ENCODE measurements around the gene PSMC5. TPM values are rescaled to one million over a fixed set of nuclear protein-coding genes. Genes with fewer than 3 reads are reported as not detected.

Gene PSMC5
- polyA plus RNA-seq, 1 donor from 2014 or later = 69.5 TPM

GRCh38 chr17:63809970-63810369, 17.3 kb upstream of the PSMC5 start:
- Histone ChIP-seq H3K27me3 (ENCODE audit: insufficient read depth, low read depth, low read length) (no peaks in the 10 kb centered on the region), H3F3A (ENCODE audit: insufficient read depth, low read length, poor library complexity, severe bottlenecking) (no peaks in the 10 kb centered on the region), H3K4me2 (ENCODE audit: low read length) (no peak overlapping the region), H3K9me2 (ENCODE audit: insufficient read depth, low read length) (no peaks in the 10 kb centered on the region), H3K27ac (ENCODE audit: low read length) (no peak overlapping the region), H4K20me1 (ENCODE audit: insufficient read depth) (no peaks in the 10 kb centered on the region), H3K9ac (ENCODE audit: low read length) (no peak overlapping the region), H3K4me3 (ENCODE audit: low read length) (no peak overlapping the region), H3K36me3 (ENCODE audit: insufficient read depth, low read length) (peaks cover 15% of the 10 kb centered on the region), H3K79me2 (replicated peaks; ENCODE audit: insufficient read depth, low read length) (no peaks in the 10 kb centered on the region), H3K9me3 (ENCODE audit: low read length) (no peaks in the 10 kb centered on the region), H2AFZ (ENCODE audit: low read depth, low read length) (no peak overlapping the region)
- TF ChIP-seq TAF1 (IDR thresholded peaks at IDR 0.05; ENCODE audit: low read depth) (no peak), MXI1 (conservative IDR thresholded peaks at IDR 0.05; ENCODE audit: poor library complexity, severe bottlenecking) (no peak), CTCF (IDR thresholded peaks at IDR 0.05; ENCODE audit: poor library complexity, severe bottlenecking) (no peak), EP300 (conservative IDR thresholded peaks at IDR 0.05; ENCODE audit: poor library complexity, severe bottlenecking) (no peak), SMC3 (conservative IDR thresholded peaks at IDR 0.05; ENCODE audit: poor library complexity) (no peak), POLR2AphosphoS5 (IDR thresholded peaks at IDR 0.05) (no peak), EZH2 (IDR thresholded peaks at IDR 0.05; ENCODE audit: borderline replicate concordance, insufficient read depth, low read length, poor library complexity, severe bottlenecking) (no peak), REST (IDR thresholded peaks at IDR 0.05; ENCODE audit: borderline replicate concordance) (no peak), RAD21 (conservative IDR thresholded peaks at IDR 0.05) (no peak)

- Histone ChIP-seq H3K4me2 (ENCODE audit: low read length) (no peak overlapping the region), H3F3A (ENCODE audit: insufficient read depth, low read length, poor library complexity, severe bottlenecking) (no peaks in the 10 kb centered on the region), H3K9ac (ENCODE audit: low read length) (no peak overlapping the region), H3K79me2 (replicated peaks; ENCODE audit: insufficient read depth, low read length) (no peaks in the 10 kb centered on the region), H3K4me3 (ENCODE audit: low read length) (no peak overlapping the region), H3K27me3 (ENCODE audit: insufficient read depth, low read depth, low read length) (no peaks in the 10 kb centered on the region), H3K27ac (ENCODE audit: low read length) (no peak overlapping the region), H3K36me3 (ENCODE audit: insufficient read depth, low read length) (peaks cover 43% of the 10 kb centered on the region), H3K9me2 (ENCODE audit: insufficient read depth, low read length) (no peaks in the 10 kb centered on the region), H4K20me1 (ENCODE audit: insufficient read depth) (no peaks in the 10 kb centered on the region), H3K9me3 (ENCODE audit: low read length) (no peaks in the 10 kb centered on the region), H2AFZ (ENCODE audit: low read depth, low read length) (no peak overlapping the region)
- no peak for TF ChIP-seq POLR2AphosphoS5 (IDR thresholded peaks at IDR 0.05)
- no peak for TF ChIP-seq RAD21 (conservative IDR thresholded peaks at IDR 0.05)
- TF ChIP-seq SMC3 (conservative IDR thresholded peaks at IDR 0.05; ENCODE audit: poor library complexity) = no peak
These were observed 11.1 kb upstream of the PSMC5 start for GRCh38 chr17:63816123-63816522.

GRCh38 chr17:63816669-63817068, 10.6 kb upstream of the PSMC5 start:
- Histone ChIP-seq H3F3A (ENCODE audit: insufficient read depth, low read length, poor library complexity, severe bottlenecking) (no peaks in the 10 kb centered on the region), H3K79me2 (replicated peaks; ENCODE audit: insufficient read depth, low read length) (no peaks in the 10 kb centered on the region), H2AFZ (ENCODE audit: low read depth, low read length) (no peak overlapping the region)

More at GRCh38 chr17:63816669-63817068, 10.6 kb upstream of the PSMC5 start:
- H3K9me3 ChIP-seq (ENCODE audit: low read length) = no peaks in the 10 kb centered on the region
- no peak overlapping the region for H3K4me2 ChIP-seq (ENCODE audit: low read length)
- no peaks in the 10 kb centered on the region for H4K20me1 ChIP-seq (ENCODE audit: insufficient read depth)
- TF ChIP-seq RAD21 (conservative IDR thresholded peaks at IDR 0.05) (no peak), TAF1 (IDR thresholded peaks at IDR 0.05; ENCODE audit: low read depth) (no peak), SMC3 (conservative IDR thresholded peaks at IDR 0.05; ENCODE audit: poor library complexity) (no peak), POLR2AphosphoS5 (IDR thresholded peaks at IDR 0.05) (no peak), EP300 (conservative IDR thresholded peaks at IDR 0.05; ENCODE audit: poor library complexity, severe bottlenecking) (no peak), MXI1 (conservative IDR thresholded peaks at IDR 0.05; ENCODE audit: poor library complexity, severe bottlenecking) (no peak), REST (IDR thresholded peaks at IDR 0.05; ENCODE audit: borderline replicate concordance) (no peak), EZH2 (IDR thresholded peaks at IDR 0.05; ENCODE audit: borderline replicate concordance, insufficient read depth, low read length, poor library complexity, severe bottlenecking) (no peak)
- H3K9me2 ChIP-seq (ENCODE audit: insufficient read depth, low read length) = no peaks in the 10 kb centered on the region
- no peaks in the 10 kb centered on the region for H3K27me3 ChIP-seq (ENCODE audit: insufficient read depth, low read depth, low read length)
- no peak overlapping the region for H3K9ac ChIP-seq (ENCODE audit: low read length)
- H3K27ac ChIP-seq (ENCODE audit: low read length) = no peak overlapping the region
- peaks cover 38% of the 10 kb centered on the region for H3K36me3 ChIP-seq (ENCODE audit: insufficient read depth, low read length)
- H3K4me3 ChIP-seq (ENCODE audit: low read length) = no peak overlapping the region
